T-helper 9 cell (primary cell): ENCODE measurements around the gene TBC1D17.
"Not testable (repeated sequence)": the region's sequence is repeated elsewhere in the genome, so short reads cannot be mapped to it uniquely, and the experiment has no call there.

Experiments used
- DNase-seq: peaks from one replicate; pipeline ENCODE4 v3.0.0-alpha.2; 2020

Gene TBC1D17

DNA sequence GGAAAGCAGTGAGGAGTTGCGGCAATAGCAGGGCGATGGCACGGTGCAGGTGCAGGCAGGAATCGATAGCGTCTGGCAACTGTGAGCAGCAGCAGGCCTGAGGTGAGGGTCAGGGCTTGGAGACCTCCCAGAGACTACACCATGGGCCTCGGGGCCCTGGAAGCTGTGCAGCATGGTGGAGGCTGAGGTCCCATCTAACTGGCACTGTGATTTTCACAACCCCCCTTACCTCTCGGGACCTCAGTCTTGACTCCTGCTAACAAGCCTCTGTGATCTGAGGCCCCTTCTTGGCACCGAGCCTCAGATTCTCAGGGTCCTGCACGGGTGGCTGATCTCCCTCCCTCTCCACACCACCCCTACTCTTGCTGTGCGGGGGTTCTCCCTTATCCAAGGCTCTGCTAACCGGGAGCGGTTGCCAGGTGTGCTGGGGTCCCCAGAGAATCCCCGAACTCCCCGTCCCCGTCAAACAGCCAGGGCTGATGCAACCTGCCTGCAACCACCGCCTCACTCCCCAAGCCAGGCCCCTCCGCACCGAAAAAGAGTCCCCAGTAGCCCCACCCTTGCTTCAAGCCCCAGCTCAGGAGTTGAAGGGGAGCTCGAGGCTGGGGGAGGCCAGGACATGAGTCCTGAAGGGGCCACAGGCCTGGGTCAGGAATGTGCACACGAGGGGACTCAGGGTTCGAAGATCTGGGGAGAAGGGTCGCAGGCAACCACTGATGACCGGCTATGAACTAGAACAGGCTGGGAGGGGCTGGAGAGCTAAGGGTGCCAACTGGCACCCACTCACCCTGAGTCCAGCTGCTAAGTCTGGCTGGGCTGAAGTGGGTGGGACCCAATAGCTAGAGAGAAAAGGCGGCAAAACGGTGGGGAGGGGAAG, 46.7 kb downstream of the TBC1D17 start:
- no peak for DNase-seq

DNA sequence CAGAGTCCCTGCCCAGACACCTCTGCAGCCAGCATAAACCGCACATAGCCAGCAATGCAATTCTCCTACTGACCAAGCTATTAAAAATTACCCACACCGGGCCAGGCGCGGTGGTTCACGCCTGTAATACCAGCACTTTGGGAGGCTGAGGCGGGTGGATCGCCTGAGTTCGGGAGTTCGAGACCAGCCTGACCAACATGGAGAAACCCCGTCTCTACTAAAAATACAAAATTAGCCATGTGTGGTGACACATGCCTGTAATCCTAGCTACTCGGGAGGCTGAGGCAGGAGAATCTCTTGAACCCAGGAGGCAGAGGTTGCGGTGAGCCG, 47.3 kb downstream of the TBC1D17 start:
- not testable (repeated sequence) for DNase-seq

- no peak for DNase-seq
These were observed 48.0 kb downstream of the TBC1D17 start for GRCh38 chr19:49925486-49925885.

GRCh38 chr19:49926515-49926914, 49.0 kb downstream of the TBC1D17 start:
- DNase-seq, result no peak

GRCh38 chr19:49927526-49928264, 50.2 kb downstream of the TBC1D17 start:
- DNase-seq, result no peak

DNA sequence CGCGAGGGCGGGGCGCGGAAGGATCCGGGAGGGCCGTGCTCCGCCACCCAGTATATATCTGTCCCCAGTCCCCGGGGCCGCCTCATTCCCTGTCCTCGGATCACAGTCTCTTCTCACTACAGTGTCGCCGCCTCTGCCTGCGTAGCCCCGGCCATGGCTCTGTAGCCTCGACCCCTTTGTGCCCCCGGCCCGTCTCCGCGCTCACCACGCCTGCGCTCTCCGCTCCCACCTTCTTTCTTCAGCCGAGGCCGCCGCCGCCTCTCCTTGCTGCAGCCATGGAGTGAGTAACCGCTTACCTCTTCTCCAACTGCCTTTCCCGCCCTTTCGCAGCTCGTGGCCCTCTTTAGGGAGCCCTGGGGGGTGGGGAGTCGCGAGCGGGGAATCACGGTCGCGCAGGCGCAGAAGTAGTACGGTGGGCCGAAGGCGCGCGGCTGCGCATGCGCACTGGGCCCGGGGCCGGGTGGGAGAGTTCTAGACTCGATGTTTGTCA, 51.7 kb downstream of the TBC1D17 start, which contains the start of the genes ATF5 and NUP62:
Gene ATF5, plus strand, starts transcription at position 85 of the 490 bp plus-strand sequence. CDS start 1,646 bp downstream, outside the sequence.
Gene NUP62, minus strand, starts transcription at position 384 of the 490 bp plus-strand sequence. CDS start 19,697 bp downstream, outside the sequence.
- DNase-seq, result peak; percentile 91

DNA sequence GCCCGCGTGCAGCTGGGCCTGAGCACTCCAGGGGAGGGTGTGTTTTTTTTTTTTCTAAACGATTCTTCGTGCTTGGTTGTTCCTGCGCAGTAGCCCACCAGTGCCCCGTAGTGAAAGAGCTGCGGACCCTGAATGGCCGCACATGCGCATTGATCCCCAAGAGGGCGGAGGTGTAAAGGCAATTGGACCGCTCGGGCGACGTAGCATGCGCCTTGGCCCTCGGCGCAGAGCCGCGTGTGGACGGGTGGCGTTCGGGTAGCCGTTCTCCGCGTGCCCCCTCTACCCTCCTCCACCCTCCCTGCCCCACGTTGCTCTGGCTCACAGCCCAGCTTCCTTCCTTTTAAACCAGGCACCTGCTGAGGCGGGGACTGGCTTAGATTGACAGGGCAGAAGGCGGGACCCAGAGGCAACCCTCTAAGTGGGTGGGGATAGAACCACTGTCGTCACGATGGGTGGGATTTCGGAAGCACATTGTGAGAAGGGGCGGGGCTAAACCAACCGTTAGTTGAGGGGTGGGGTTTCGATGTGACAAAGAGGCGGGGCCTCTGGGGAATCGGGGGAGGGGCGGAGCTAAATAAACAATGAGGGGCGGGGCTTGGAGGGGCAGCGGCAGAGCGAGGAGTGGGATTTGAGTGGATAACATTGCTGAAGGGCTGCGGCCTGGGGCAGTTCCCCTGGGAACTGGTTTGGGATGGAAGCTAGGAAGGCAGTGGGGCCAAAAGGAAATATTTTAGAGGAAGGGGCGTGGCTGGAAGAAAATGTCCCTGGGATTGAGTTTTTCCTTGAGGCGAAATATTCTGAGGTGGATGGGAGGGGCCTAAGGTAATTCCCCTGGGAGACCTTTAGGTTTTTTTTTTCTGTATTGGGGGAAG, 52.3 kb downstream of the TBC1D17 start:
- DNase-seq, result peak; percentile 86

DNA sequence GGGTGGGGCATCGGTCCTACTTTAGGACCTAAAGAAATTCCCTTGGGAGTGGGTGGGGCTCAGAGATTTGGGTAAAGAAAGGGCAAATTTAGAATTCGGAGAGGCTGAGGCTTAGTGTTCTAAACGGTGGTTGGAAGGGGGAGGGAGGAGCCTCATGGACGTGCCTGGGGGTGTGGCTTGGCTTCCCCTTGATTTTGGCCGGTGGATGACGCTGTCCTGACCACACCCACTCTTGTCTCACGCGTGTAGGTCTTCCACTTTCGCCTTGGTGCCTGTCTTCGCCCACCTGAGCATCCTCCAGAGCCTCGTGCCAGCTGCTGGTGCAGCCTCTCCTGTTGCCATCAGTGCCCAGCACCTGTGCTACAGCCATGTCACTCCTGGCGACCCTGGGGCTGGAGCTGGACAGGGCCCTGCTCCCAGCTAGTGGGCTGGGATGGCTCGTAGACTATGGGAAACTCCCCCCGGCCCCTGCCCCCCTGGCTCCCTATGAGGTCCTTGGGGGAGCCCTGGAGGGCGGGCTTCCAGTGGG, 53.0 kb downstream of the TBC1D17 start:
- no peak for DNase-seq

- no peak for DNase-seq
These were observed 54.0 kb downstream of the TBC1D17 start for GRCh38 chr19:49931293-49932040.

DNA sequence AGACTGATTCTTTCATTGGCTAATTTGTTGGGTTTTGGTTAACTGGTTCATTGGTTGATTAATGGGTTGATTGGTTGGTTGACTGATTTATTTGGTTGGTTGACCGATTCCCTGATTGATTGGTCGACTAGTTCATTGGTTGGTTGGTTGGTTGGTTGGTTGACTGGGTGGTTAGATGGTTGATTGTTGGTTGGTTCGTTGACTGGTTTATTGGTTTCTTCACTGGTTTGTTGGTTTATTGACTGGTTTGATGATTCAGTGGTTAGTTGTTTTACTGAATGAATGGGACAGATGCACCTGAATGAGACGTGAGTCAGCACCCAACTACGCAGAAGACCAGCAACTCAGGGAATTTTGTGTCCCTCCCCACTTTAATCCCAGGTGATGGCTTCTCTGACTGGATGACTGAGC, 54.5 kb downstream of the TBC1D17 start:
- no peak for DNase-seq

- peak; percentile 27 for DNase-seq
These were observed 55.2 kb downstream of the TBC1D17 start for GRCh38 chr19:49932731-49933131.

GRCh38 chr19:49933643-49934042, 56.1 kb downstream of the TBC1D17 start:
- DNase-seq, result no peak

- DNase-seq, result no peak
These were observed 59.0 kb downstream of the TBC1D17 start for GRCh38 chr19:49936549-49936948.

DNA sequence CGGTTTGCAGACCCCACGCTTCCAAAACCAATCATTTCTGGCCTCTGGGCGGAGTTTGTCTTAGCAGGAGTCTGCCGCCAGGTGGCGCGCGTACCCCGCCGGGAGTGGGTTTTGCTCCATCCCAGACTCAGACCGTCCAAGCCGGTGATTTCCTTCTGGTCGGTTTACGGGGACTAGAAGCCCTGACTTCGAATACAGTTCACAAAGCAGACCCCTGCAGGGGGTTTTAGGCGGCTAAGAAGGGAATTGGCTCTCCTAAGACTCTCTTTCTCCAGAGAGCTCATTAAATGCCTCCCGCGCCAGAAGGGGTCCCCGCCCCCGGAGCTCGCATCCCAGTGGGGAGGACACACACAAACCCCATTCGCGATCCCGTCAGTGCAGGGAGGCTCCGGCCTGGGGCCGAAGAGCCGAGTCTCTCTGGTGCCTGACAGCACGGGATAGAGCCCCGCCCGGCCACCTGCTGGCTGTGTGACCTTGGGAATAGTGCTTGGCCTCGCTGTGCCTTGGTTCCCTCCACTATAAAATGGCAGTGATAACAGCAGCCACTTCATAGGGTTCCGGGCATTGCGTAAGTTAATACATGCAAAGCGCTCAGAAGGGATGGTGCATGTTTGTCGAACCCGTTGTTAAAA, 60.4 kb downstream of the TBC1D17 start:
- peak; percentile 80 for DNase-seq
